ENCODE data around the gene MOXD1. TPM values are rescaled to one million over a fixed set of nuclear protein-coding genes. Genes with fewer than 3 reads are reported as not detected.

Gene MOXD1
- total and polyA plus RNA-seq, 2 of the 8 experiments (the other 6 are each of a cell fraction or from before 2014, with no cell fraction given) = 1.6 to 3.5 TPM

- H3K79me2 ChIP-seq (ENCODE audit: control insufficient read depth in 1 of 2, insufficient read depth in 2 of 2, low read length in 2 of 2) = no peaks in the 10 kb centered on the region
- no peak overlapping the region for H3K23ac ChIP-seq (ENCODE audit: insufficient read length)
- DNase-seq (ENCODE audit: low read depth in 1 of 2, low spot score in 2 of 2) (no peak), FAIRE-seq (no peak)
- no peak overlapping the region for H2BK120ac ChIP-seq (replicated peaks; ENCODE audit: low read depth, low read length)
- no peak overlapping the region for H3K4me2 ChIP-seq (ENCODE audit: insufficient read depth in 1 of 2, low read depth in 2 of 2, low read length in 2 of 2)
- H3K27me3 ChIP-seq (replicated peaks in 1 of 4; ENCODE audit: control insufficient read depth in 3 of 4, extremely low read depth in 1 of 4, insufficient read depth in 3 of 4, low read length in 3 of 4) = no peaks in the 10 kb centered on the region
- H3K79me1 ChIP-seq (ENCODE audit: low read depth, low read length) = no peaks in the 10 kb centered on the region
- H4K8ac ChIP-seq (ENCODE audit: extremely low read depth, insufficient read depth, low read length) = no peak overlapping the region
- no peaks in the 10 kb centered on the region for H3K9me3 ChIP-seq (ENCODE audit: insufficient read depth in 2 of 2, low read depth in 1 of 2, low read length in 1 of 2)
- H2AK5ac ChIP-seq (ENCODE audit: low read depth, low read length) = no peak overlapping the region
- no peak overlapping the region for H3K56ac ChIP-seq (replicated peaks; ENCODE audit: insufficient read length, low read depth, low read length)
- H3K14ac ChIP-seq (ENCODE audit: insufficient read length) = no peak overlapping the region
- no peak overlapping the region for H2BK12ac ChIP-seq (ENCODE audit: low read depth, low read length)
- no peak overlapping the region for H3K9ac ChIP-seq (replicated peaks in 1 of 4; ENCODE audit: extremely low read depth in 1 of 4, low read depth in 3 of 4, low read length in 3 of 4)
- H4K91ac ChIP-seq (replicated peaks; ENCODE audit: insufficient read length, low read length) = no peak overlapping the region
- no peak overlapping the region for H3K27ac ChIP-seq (ENCODE audit: low read depth, low read length)
- no peak overlapping the region for H3K4ac ChIP-seq (replicated peaks; ENCODE audit: insufficient read length, low read depth, low read length)
- no peaks in the 10 kb centered on the region for H3K36me3 ChIP-seq (ENCODE audit: control insufficient read depth in 2 of 4, insufficient read depth in 4 of 4, low read length in 3 of 4)
- WGBS, 2 experiments (ENCODE audit: extremely low coverage in 1 of 2, insufficient coverage in 1 of 2, insufficient read length in 1 of 2, insufficient replicate concordance in 2 of 2, low coverage in 1 of 2, low lambda C conversion rate in 2 of 2, missing lambda C conversion rate in 1 of 2) = 90% methylated on average over 11 of the region's 11 CpGs; no CpG with 5 or more reads in 1 of the 2 experiments
- no peak overlapping the region for H4K5ac ChIP-seq (ENCODE audit: insufficient read length, low read depth, low read length)
- POLR2A ChIA-PET (ENCODE audit: partially characterized antibody) = no interaction called here
- H4K20me1 ChIP-seq (replicated peaks in 1 of 2; ENCODE audit: control insufficient read depth in 1 of 2, insufficient read depth in 2 of 2, low read length in 2 of 2) = no peaks in the 10 kb centered on the region
- H2BK5ac ChIP-seq (ENCODE audit: low read depth, low read length) = no peak overlapping the region
- no peaks in the 10 kb centered on the region for H3K23me2 ChIP-seq (ENCODE audit: low read depth, low read length)
- CTCF ChIA-PET (ENCODE audit: partially characterized antibody) = interaction anchor here (1.3 to 1.9 kb wide), 4 partner anchors 11 to 360 kb away, joined by 3 to 6 read pairs (median 6); no protein-coding TSS in a partner anchor
- no peak overlapping the region for H3K18ac ChIP-seq (ENCODE audit: extremely low read depth, low read length)
- H2BK20ac ChIP-seq (ENCODE audit: low read length) = no peak overlapping the region
- H2AFZ ChIP-seq (ENCODE audit: low read length) = no peak overlapping the region
- H2BK15ac ChIP-seq (ENCODE audit: low read length) = no peak overlapping the region
- H3K4me1 ChIP-seq (replicated peaks in 1 of 4; ENCODE audit: control insufficient read depth in 3 of 4, insufficient read depth in 4 of 4, low read length in 3 of 4) = no peaks in the 10 kb centered on the region
- no peak overlapping the region for H3K4me3 ChIP-seq (ENCODE audit: extremely low read depth in 1 of 4, insufficient read depth in 2 of 4, low read depth in 3 of 4, low read length in 4 of 4)
- TF ChIP-seq, protein P1, sequence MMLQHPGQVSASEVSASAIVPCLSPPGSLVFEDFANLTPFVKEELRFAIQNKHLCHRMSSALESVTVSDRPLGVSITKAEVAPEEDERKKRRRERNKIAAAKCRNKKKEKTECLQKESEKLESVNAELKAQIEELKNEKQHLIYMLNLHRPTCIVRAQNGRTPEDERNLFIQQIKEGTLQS (IDR thresholded peaks at IDR 0.05; ENCODE audit: insufficient read depth, low read depth, low read length) = no peak
- no peak for TF ChIP-seq KDM5A (IDR thresholded peaks at IDR 0.05; ENCODE audit: low read length)
- no peak for TF ChIP-seq ASH2L (IDR thresholded peaks at IDR 0.05; ENCODE audit: low read length)
- TF ChIP-seq SP1 (IDR thresholded peaks at IDR 0.05; ENCODE audit: low read depth, low read length) = no peak
- TF ChIP-seq SRF (IDR thresholded peaks at IDR 0.05; ENCODE audit: low read depth, low read length) = no peak
- no peak for TF ChIP-seq CBX5 (IDR thresholded peaks at IDR 0.05; ENCODE audit: low read depth, low read length)
- no peak for TF ChIP-seq CHD1 (IDR thresholded peaks at IDR 0.05; ENCODE audit: low read depth, low read length)
- no peak for TF ChIP-seq SIX5 (IDR thresholded peaks at IDR 0.05; ENCODE audit: low read depth, low read length)
- no peak for TF ChIP-seq BACH1 (IDR thresholded peaks at IDR 0.05; ENCODE audit: low read length)
- no peak for TF ChIP-seq RBBP5 (IDR thresholded peaks at IDR 0.05; ENCODE audit: borderline replicate concordance, low read depth, low read length)
- no peak for TF ChIP-seq MAX (IDR thresholded peaks at IDR 0.05)
- no peak for TF ChIP-seq ZNF274 (IDR thresholded peaks at IDR 0.05; ENCODE audit: borderline replicate concordance, extremely low read depth, low read length)
- no peak for TF ChIP-seq KDM4A (IDR thresholded peaks at IDR 0.05; ENCODE audit: low read depth, low read length, severe bottlenecking)
Observed at GRCh38 chr6:132285004-132285780, 116.1 kb downstream of the MOXD1 start.
